Neural progenitor cell (in vitro differentiated cells): ENCODE measurements around the gene ABCC9.

ENCODE experiments used
- EZH2 ChIP-seq: fragments of 200-600 bp; sonication (generic); IDR thresholded peaks from 2 replicates; pipeline ENCODE4 v1.6.1; 2017; ENCODE audit warnings: antibody characterized with exemption, mild to moderate bottlenecking, moderate library complexity
- EZH2phosphoT487 ChIP-seq: fragments of 200-600 bp; sonication (generic); IDR thresholded peaks from 2 replicates; pipeline ENCODE4 v1.6.1; 2017; ENCODE audit warnings: antibody characterized with exemption
- TF ChIP-seq, protein P1 (sequence below): fragments of 200-600 bp; sonication (generic); IDR thresholded peaks from 2 replicates; pipeline ENCODE4 v1.5.1; 2017; ENCODE audit warnings: antibody characterized with exemption, mild to moderate bottlenecking

DNA sequence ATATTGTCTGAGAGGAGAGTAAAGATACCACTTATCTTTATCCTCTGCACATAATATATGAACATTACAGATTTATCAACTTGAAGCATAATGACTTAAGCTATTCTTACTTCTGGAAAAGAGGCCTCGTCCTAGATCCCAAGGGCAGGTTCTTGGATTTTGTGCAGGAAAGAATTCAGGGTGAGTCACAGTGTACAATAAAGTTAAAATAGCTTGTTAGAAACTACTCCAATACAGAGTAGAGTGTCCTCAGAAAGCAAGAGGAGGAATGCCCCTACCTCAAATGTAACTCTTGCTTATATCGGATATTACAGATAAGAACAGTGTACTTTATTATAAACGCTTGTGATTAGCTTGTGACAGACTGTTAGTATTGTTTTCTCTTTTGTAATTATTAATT, 41.9 kb upstream of the ABCC9 start:
- TF ChIP-seq EZH2phosphoT487 (no peak), EZH2 (no peak)
- TF ChIP-seq, protein P1, sequence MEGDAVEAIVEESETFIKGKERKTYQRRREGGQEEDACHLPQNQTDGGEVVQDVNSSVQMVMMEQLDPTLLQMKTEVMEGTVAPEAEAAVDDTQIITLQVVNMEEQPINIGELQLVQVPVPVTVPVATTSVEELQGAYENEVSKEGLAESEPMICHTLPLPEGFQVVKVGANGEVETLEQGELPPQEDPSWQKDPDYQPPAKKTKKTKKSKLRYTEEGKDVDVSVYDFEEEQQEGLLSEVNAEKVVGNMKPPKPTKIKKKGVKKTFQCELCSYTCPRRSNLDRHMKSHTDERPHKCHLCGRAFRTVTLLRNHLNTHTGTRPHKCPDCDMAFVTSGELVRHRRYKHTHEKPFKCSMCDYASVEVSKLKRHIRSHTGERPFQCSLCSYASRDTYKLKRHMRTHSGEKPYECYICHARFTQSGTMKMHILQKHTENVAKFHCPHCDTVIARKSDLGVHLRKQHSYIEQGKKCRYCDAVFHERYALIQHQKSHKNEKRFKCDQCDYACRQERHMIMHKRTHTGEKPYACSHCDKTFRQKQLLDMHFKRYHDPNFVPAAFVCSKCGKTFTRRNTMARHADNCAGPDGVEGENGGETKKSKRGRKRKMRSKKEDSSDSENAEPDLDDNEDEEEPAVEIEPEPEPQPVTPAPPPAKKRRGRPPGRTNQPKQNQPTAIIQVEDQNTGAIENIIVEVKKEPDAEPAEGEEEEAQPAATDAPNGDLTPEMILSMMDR, result no peak
